SU-DHL-6 (cell line): ENCODE measurements around the gene LIPA.

Experiments used
- CTCF ChIP-seq: fragments of 200-600 bp; sonication (generic); IDR thresholded peaks from one replicate; pipeline ENCODE4 v1.5.1; 2017; ENCODE audit warnings: antibody characterized with exemption, mild to moderate bottlenecking, low read length, moderate library complexity; ENCODE audit not compliant: insufficient read depth, poor library complexity, severe bottlenecking
- EZH2phosphoT487 ChIP-seq: fragments of 200-600 bp; sonication (generic), shearing (Covaris generic); conservative IDR thresholded peaks from 2 replicates; pipeline ENCODE4 v1.6.1; 2018; ENCODE audit warnings: mild to moderate bottlenecking, antibody characterized with exemption, low read length, moderate library complexity, mixed read lengths

- no peak for TF ChIP-seq CTCF
- no peak for TF ChIP-seq EZH2phosphoT487
Measured at GRCh38 chr10:89280508-89280907, 28.9 kb upstream of the LIPA start.
